Fibroblast of lung (primary cell): ENCODE data around the gene GLIS1. TPM values are rescaled to one million over a fixed set of nuclear protein-coding genes. Genes with fewer than 3 reads are reported as not detected.

Source experiments
- DNase-seq, 2 donors: peaks; one replicate each; pipeline versions ENCODE4 v3.0.0 to v3.0.0-alpha.2; 2010; ENCODE audit warnings: low read depth in 2 of 2
- H2AFZ ChIP-seq: 2 replicates; pipeline ENCODE4 v1.5.1; 2012; ENCODE audit warnings: low read length, control low read depth, inconsistent platforms
- H3K27ac ChIP-seq: 2 replicates; pipeline ENCODE4 v1.5.1; 2011; ENCODE audit warnings: low read length, control low read depth; ENCODE audit not compliant: insufficient read depth
- H3K27me3 ChIP-seq: 2 replicates; pipeline ENCODE4 v1.5.1; 2011; ENCODE audit warnings: mild to moderate bottlenecking, low read length; ENCODE audit not compliant: control insufficient read depth, insufficient read depth
- H3K36me3 ChIP-seq: 2 replicates; pipeline ENCODE4 v1.5.1; 2011; ENCODE audit warnings: low read length; ENCODE audit not compliant: control insufficient read depth, insufficient read depth
- H3K4me1 ChIP-seq: 2 replicates; pipeline ENCODE4 v1.5.1; 2011; ENCODE audit warnings: low read length; ENCODE audit not compliant: control insufficient read depth, insufficient read depth; ENCODE audit errors: extremely low read depth
- H3K4me2 ChIP-seq: 2 replicates; pipeline ENCODE4 v1.5.1; 2011; ENCODE audit warnings: low read length, control low read depth; ENCODE audit not compliant: insufficient read depth; ENCODE audit errors: extremely low read depth
- H3K4me3 ChIP-seq, 4 experiments: fragments of 200-600 bp in 1 of 4; sonication (generic) in 1 of 4; replicated peaks in 1 of 4; 2 replicates each; pipeline ENCODE4 v1.5.1; 2011 to 2016; ENCODE audit warnings: low read length in 4 of 4, low read depth in 3 of 4, mild to moderate bottlenecking in 3 of 4, control low read depth in 2 of 4, inconsistent platforms in 1 of 4, mixed read lengths in 1 of 4; ENCODE audit not compliant: insufficient read depth in 1 of 4; ENCODE audit errors: control extremely low read depth in 1 of 4
- H3K79me2 ChIP-seq: 2 replicates; pipeline ENCODE4 v1.5.1; 2012; ENCODE audit warnings: mild to moderate bottlenecking, low read length, inconsistent platforms; ENCODE audit not compliant: control insufficient read depth, insufficient read depth
- H3K9ac ChIP-seq: 2 replicates; pipeline ENCODE4 v1.5.1; 2011; ENCODE audit warnings: mild to moderate bottlenecking, low read length, control low read depth; ENCODE audit not compliant: insufficient read depth
- H3K9me3 ChIP-seq: 2 replicates; pipeline ENCODE4 v1.5.1; 2012; ENCODE audit warnings: low read depth, low read length; ENCODE audit not compliant: control insufficient read depth, insufficient read depth
- H4K20me1 ChIP-seq: 2 replicates; pipeline ENCODE4 v1.5.1; 2011; ENCODE audit warnings: low read length; ENCODE audit not compliant: control insufficient read depth, insufficient read depth; ENCODE audit errors: extremely low read depth
- EZH2 ChIP-seq: IDR thresholded peaks from 2 replicates; pipeline ENCODE4 v1.5.1; 2012; ENCODE audit warnings: low read length, control low read depth, mild to moderate bottlenecking; ENCODE audit errors: missing control alignments
- polyA plus RNA-seq, 2 donors: library from polyadenylated mRNA; depleted of rRNA in 1 of 2; stranded (reverse) in 1 of 2; unstranded in 1 of 2; fragments of >200 nt; gene quantifications; 2 replicates each; pipeline ENCODE4 v1.2.1, GENCODE V29; 2011 to 2012; ENCODE audit warnings: missing spikeins in 1 of 2
- total RNA-seq: library from RNA; depleted of rRNA; stranded (reverse); fragments of >200 nt; gene quantifications from 2 replicates; pipeline ENCODE4 v1.2.1, GENCODE V29; 2014
- TF ChIP-seq, protein P1 (sequence below), 2 donors: IDR thresholded peaks in 1 of 2; conservative IDR thresholded peaks in 1 of 2; 1 replicate in 1 of 2; 2 replicates in 1 of 2; pipeline ENCODE4 v1.5.1; 2011 to 2012; ENCODE audit warnings: low read length in 2 of 2, control low read depth in 1 of 2, inconsistent platforms in 1 of 2, low read depth in 1 of 2, mild to moderate bottlenecking in 1 of 2

Gene GLIS1
- total and polyA plus RNA-seq, 2 donors (not counting 1 experiment from before 2014, with no cell fraction given): under 0.01 to 0.05 TPM

- no peak for DNase-seq
- H3K9me3 ChIP-seq: no peaks in the 10 kb centered on the region
- no peaks in the 10 kb centered on the region for H3K4me1 ChIP-seq
- H3K36me3 ChIP-seq: no peaks in the 10 kb centered on the region
- no peaks in the 10 kb centered on the region for H4K20me1 ChIP-seq
- H3K4me2 ChIP-seq: no peak overlapping the region
- no peak overlapping the region for H2AFZ ChIP-seq
- no peak overlapping the region for H3K4me3 ChIP-seq
- no peaks in the 10 kb centered on the region for H3K27me3 ChIP-seq
- H3K79me2 ChIP-seq: no peaks in the 10 kb centered on the region
- no peak overlapping the region for H3K27ac ChIP-seq
- no peak overlapping the region for H3K9ac ChIP-seq
- TF ChIP-seq EZH2: no peak
- TF ChIP-seq, protein P1, sequence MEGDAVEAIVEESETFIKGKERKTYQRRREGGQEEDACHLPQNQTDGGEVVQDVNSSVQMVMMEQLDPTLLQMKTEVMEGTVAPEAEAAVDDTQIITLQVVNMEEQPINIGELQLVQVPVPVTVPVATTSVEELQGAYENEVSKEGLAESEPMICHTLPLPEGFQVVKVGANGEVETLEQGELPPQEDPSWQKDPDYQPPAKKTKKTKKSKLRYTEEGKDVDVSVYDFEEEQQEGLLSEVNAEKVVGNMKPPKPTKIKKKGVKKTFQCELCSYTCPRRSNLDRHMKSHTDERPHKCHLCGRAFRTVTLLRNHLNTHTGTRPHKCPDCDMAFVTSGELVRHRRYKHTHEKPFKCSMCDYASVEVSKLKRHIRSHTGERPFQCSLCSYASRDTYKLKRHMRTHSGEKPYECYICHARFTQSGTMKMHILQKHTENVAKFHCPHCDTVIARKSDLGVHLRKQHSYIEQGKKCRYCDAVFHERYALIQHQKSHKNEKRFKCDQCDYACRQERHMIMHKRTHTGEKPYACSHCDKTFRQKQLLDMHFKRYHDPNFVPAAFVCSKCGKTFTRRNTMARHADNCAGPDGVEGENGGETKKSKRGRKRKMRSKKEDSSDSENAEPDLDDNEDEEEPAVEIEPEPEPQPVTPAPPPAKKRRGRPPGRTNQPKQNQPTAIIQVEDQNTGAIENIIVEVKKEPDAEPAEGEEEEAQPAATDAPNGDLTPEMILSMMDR (conservative IDR thresholded peaks at IDR 0.05 in 1 of 2, IDR thresholded peaks at IDR 0.05 in 1 of 2; ENCODE audit: low read depth in 1 of 2, low read length in 2 of 2): no peak
Measured at GRCh38 chr1:53520481-53520880, 218.5 kb downstream of the GLIS1 start.

DNA sequence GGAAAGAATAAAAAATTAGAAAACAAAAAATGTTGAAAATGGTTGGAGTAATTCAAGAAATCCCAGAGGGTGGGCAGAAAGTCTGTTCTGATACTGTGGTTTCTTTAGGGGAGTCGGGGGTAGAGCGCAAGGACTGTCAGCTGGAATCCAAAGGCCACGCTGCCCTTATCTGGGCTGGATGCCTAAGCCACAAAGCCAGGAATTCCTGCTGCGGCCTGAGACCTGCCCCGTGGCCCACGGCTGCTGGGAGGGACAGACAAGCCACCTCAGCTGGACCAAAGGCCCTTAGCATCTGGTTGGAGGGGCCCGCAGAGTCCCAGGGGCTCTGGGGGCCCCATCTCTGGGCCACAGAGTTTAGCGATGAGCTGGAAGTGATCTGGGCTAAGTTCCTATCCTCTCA is 219.5 kb downstream of the GLIS1 start:
- no peak overlapping the region for H3K27ac ChIP-seq
- H4K20me1 ChIP-seq: no peaks in the 10 kb centered on the region
- no peaks in the 10 kb centered on the region for H3K36me3 ChIP-seq
- TF ChIP-seq, protein P1 (conservative IDR thresholded peaks at IDR 0.05 in 1 of 2, IDR thresholded peaks at IDR 0.05 in 1 of 2; ENCODE audit: low read depth in 1 of 2, low read length in 2 of 2): no peak
- H3K79me2 ChIP-seq: no peaks in the 10 kb centered on the region
- no peak overlapping the region for H3K9ac ChIP-seq
- H2AFZ ChIP-seq: no peak overlapping the region
- no peak overlapping the region for H3K4me3 ChIP-seq
- H3K4me2 ChIP-seq: no peak overlapping the region
- peak in 1 of 2 donors; percentile 59 for DNase-seq
- no peaks in the 10 kb centered on the region for H3K4me1 ChIP-seq
- no peaks in the 10 kb centered on the region for H3K9me3 ChIP-seq
- H3K27me3 ChIP-seq: no peaks in the 10 kb centered on the region

GRCh38 chr1:53518775-53519174 is 220.2 kb downstream of the GLIS1 start:
- Histone ChIP-seq H3K9me3 (no peaks in the 10 kb centered on the region), H3K79me2 (no peaks in the 10 kb centered on the region), H2AFZ (no peak overlapping the region), H4K20me1 (no peaks in the 10 kb centered on the region), H3K4me2 (no peak overlapping the region), H3K36me3 (no peaks in the 10 kb centered on the region), H3K27me3 (no peaks in the 10 kb centered on the region), H3K27ac (no peak overlapping the region), H3K9ac (no peak overlapping the region), H3K4me1 (no peaks in the 10 kb centered on the region), H3K4me3 (no peak overlapping the region)
- DNase-seq: no peak
- TF ChIP-seq, protein P1 (conservative IDR thresholded peaks at IDR 0.05 in 1 of 2, IDR thresholded peaks at IDR 0.05 in 1 of 2; ENCODE audit: low read depth in 1 of 2, low read length in 2 of 2): no peak
- no peak for TF ChIP-seq EZH2
